ENCODE data around the gene PLPPR1.

GRCh38 chr9:101235105-101235866 lies 206.8 kb downstream of the PLPPR1 start:
- TF ChIP-seq CTCF (conservative IDR thresholded peaks at IDR 0.05 in 1 of 2, IDR thresholded peaks at IDR 0.05 in 1 of 2; ENCODE audit: low read depth in 1 of 2, low read length in 2 of 2) (no peak), EZH2 (IDR thresholded peaks at IDR 0.05; ENCODE audit: low read length, missing control alignments) (no peak)
